Measurements from ENCODE around the gene ORMDL2.

DNA sequence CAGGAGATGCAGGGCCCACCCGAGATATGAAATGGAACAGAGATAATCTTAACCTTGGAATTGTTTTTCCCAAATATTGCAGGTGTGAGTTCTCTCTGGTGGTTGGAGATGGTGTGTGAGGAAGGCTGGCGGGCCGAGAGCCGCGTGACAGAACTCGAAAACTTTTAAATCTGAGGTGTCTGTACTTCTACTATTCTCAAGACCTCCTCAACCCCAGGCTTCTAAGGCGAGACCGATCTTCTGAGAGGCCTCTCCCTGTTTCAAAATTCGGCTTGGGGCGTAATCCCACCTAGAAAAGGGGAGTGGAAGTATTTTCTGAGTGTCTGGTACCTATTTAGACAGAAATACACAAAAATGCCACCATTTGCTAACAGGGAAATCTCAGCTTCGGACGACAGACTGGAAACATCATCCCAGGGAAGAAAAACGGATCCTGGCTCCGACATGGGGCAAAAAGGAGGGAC lies 928 bp upstream of the ORMDL2 start:
- TF ChIP-seq POLR2AphosphoS5 (IDR thresholded peaks at IDR 0.05) (no peak), EP300 (IDR thresholded peaks at IDR 0.05) (no peak), POLR2A (IDR thresholded peaks at IDR 0.05) (no peak)
- TF ChIP-seq, protein P1, sequence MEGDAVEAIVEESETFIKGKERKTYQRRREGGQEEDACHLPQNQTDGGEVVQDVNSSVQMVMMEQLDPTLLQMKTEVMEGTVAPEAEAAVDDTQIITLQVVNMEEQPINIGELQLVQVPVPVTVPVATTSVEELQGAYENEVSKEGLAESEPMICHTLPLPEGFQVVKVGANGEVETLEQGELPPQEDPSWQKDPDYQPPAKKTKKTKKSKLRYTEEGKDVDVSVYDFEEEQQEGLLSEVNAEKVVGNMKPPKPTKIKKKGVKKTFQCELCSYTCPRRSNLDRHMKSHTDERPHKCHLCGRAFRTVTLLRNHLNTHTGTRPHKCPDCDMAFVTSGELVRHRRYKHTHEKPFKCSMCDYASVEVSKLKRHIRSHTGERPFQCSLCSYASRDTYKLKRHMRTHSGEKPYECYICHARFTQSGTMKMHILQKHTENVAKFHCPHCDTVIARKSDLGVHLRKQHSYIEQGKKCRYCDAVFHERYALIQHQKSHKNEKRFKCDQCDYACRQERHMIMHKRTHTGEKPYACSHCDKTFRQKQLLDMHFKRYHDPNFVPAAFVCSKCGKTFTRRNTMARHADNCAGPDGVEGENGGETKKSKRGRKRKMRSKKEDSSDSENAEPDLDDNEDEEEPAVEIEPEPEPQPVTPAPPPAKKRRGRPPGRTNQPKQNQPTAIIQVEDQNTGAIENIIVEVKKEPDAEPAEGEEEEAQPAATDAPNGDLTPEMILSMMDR (IDR thresholded peaks at IDR 0.05) = no peak

Data from gastroesophageal sphincter (tissue), 3 donors.